CD4-positive, alpha-beta T cell treated with Interferon alpha-2 for 1 hour (primary cell): Measurements from ENCODE around the gene BICD1.
A peak's percentile ranks its signal among the peaks of the same experiment; 100 is the strongest.

Source experiments
- DNase-seq, 2 donors: peaks; one replicate each; pipeline ENCODE4 v3.0.0-alpha.2; 2020 to 2022

Gene BICD1

GRCh38 chr12:32360956-32361355 lies 254.3 kb downstream of the BICD1 start:
- DNase-seq: no peak

GRCh38 chr12:32362892-32363291 lies 256.2 kb downstream of the BICD1 start:
- no peak for DNase-seq

GRCh38 chr12:32365473-32366064 lies 258.9 kb downstream of the BICD1 start:
- peak; percentile 41 to 60 for DNase-seq

GRCh38 chr12:32366714-32367113 lies 260.1 kb downstream of the BICD1 start:
- DNase-seq: no peak

GRCh38 chr12:32367381-32367780 lies 260.7 kb downstream of the BICD1 start:
- no peak for DNase-seq

GRCh38 chr12:32369202-32369601 lies 262.6 kb downstream of the BICD1 start:
- no peak for DNase-seq

- no peak for DNase-seq
These were observed 270.9 kb downstream of the BICD1 start for GRCh38 chr12:32377344-32378055.

- DNase-seq: no peak
These were observed 272.6 kb downstream of the BICD1 start for GRCh38 chr12:32379213-32379612.

- DNase-seq: no peak
These were observed 273.0 kb downstream of the BICD1 start for GRCh38 chr12:32379667-32380066.

- DNase-seq: no peak
These were observed 275.6 kb downstream of the BICD1 start for GRCh38 chr12:32382226-32382625.

- peak in 1 of 2 donors; percentile 19 for DNase-seq
These were observed 284.0 kb downstream of the BICD1 start for GRCh38 chr12:32390572-32391219.

GRCh38 chr12:32395026-32395425 lies 288.4 kb downstream of the BICD1 start:
- no peak for DNase-seq

- no peak for DNase-seq
These were observed 291.0 kb downstream of the BICD1 start for GRCh38 chr12:32397696-32398095.

GRCh38 chr12:32398181-32398580 lies 291.5 kb downstream of the BICD1 start:
- DNase-seq: no peak

- DNase-seq: no peak
These were observed 292.2 kb downstream of the BICD1 start for GRCh38 chr12:32398816-32399369.

GRCh38 chr12:32399370-32400113 lies 292.9 kb downstream of the BICD1 start, which contains the start of gene FGD4:
Gene FGD4 (plus strand): TSS chr12:32399558.
- DNase-seq: peak; percentile 44 to 45

GRCh38 chr12:32400114-32400672 lies 293.5 kb downstream of the BICD1 start:
- no peak for DNase-seq

- DNase-seq: no peak
These were observed 294.2 kb downstream of the BICD1 start for GRCh38 chr12:32400866-32401265.

- no peak for DNase-seq
These were observed 295.5 kb downstream of the BICD1 start for GRCh38 chr12:32402170-32402569.

- no peak for DNase-seq
These were observed 296.3 kb downstream of the BICD1 start for GRCh38 chr12:32402946-32403345.

GRCh38 chr12:32407795-32408194 lies 301.1 kb downstream of the BICD1 start:
- DNase-seq: no peak

GRCh38 chr12:32413412-32413811 lies 306.8 kb downstream of the BICD1 start:
- no peak for DNase-seq

GRCh38 chr12:32418221-32418620 lies 311.6 kb downstream of the BICD1 start:
- DNase-seq: no peak
